Tibial nerve (tissue), 4 donors: ENCODE results near the gene CCDC102B. TPM values are rescaled to one million over a fixed set of nuclear protein-coding genes. Genes with fewer than 3 reads are reported as not detected.

Experiments
- DNase-seq, 2 donors: peaks; one replicate each; pipeline ENCODE4 v3.0.0-alpha.2; 2019; ENCODE audit warnings: low spot score in 2 of 2
- H3K27ac ChIP-seq, 4 donors: fragments of 200-600 bp; sonication (generic) in 3 of 4; one replicate each; pipeline ENCODE4 v1.5.1; 2017 to 2019; ENCODE audit warnings: mild to moderate bottlenecking in 1 of 4
- H3K27me3 ChIP-seq, 2 donors: fragments of 200-600 bp; sonication (generic) in 1 of 2; one replicate each; pipeline versions ENCODE4 v1.5.1 to v1.6.0; 2017 to 2019
- H3K36me3 ChIP-seq, 3 donors: fragments of 200-600 bp; sonication (generic); one replicate each; pipeline ENCODE4 v1.5.1; 2018 to 2019
- H3K4me1 ChIP-seq, 4 donors: fragments of 200-600 bp; sonication (generic) in 3 of 4; one replicate each; pipeline ENCODE4 v1.5.1; 2017 to 2019
- H3K4me3 ChIP-seq, 4 donors: fragments of 200-600 bp; sonication (generic) in 3 of 4; one replicate each; pipeline ENCODE4 v1.5.1; 2017 to 2019; ENCODE audit warnings: mild to moderate bottlenecking in 1 of 4, moderate library complexity in 1 of 4
- H3K9me3 ChIP-seq, 4 donors: fragments of 200-600 bp; sonication (generic) in 3 of 4; one replicate each; pipeline ENCODE4 v1.5.1; 2017 to 2019
- EP300 ChIP-seq, 2 donors: sonication (generic); formaldehyde crosslinking; IDR thresholded peaks; one replicate each; pipeline ENCODE4 v1.6.1; 2017; ENCODE audit warnings: antibody characterized with exemption in 2 of 2, mild to moderate bottlenecking in 1 of 2
- POLR2A ChIP-seq, 2 donors: fragments of 450-650 bp; IDR thresholded peaks; one replicate each; pipeline ENCODE4 v1.6.1; 2017; ENCODE audit warnings: antibody characterized with exemption in 2 of 2, mild to moderate bottlenecking in 2 of 2, moderate library complexity in 2 of 2
- WGBS, 2 donors: methylation state at CpG; one replicate each; pipeline ENCODE4 v1.1.5; 2018; 5-methylcytosine and 5-hydroxymethylcytosine counted together
- total RNA-seq, 4 donors: library from RNA; depleted of rRNA; stranded (reverse); fragments of >200 nt; gene quantifications; one replicate each; pipeline ENCODE4 v1.1.0, GENCODE V29; 2016
- TF ChIP-seq, protein P1 (sequence below), 5 experiments: fragments of 200-600 bp in 3 of 5; fragments of 450-650 bp in 2 of 5; sonication (generic) in 3 of 5; IDR thresholded peaks; one replicate each; pipeline ENCODE4 v1.5.1; 2016 to 2019; ENCODE audit warnings: antibody characterized with exemption in 5 of 5, mild to moderate bottlenecking in 3 of 5, moderate library complexity in 2 of 5

The CCDC102B gene
- total RNA-seq, 4 donors from 2014 or later: 5.7 to 27.5 (median 15.3) TPM

DNA sequence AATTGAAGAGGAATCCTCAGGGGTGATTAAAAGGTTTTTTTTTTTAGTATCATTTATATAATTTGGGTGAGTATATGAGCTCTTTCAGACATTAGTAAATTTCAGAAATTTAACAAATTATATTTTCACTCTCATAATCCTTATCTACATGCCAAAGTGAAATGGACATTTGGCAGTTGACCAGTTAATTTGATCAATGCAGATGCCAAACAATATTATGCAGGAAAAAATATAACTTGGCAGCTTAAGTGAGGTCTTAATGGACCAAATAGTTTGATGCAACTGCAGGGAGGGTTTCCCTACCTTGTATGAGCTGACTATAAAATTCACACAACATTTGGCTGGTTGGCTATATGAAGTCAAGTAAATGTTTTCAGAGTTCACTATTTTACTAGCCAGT lies 185.2 kb downstream of the CCDC102B start:
- TF ChIP-seq, protein P1, sequence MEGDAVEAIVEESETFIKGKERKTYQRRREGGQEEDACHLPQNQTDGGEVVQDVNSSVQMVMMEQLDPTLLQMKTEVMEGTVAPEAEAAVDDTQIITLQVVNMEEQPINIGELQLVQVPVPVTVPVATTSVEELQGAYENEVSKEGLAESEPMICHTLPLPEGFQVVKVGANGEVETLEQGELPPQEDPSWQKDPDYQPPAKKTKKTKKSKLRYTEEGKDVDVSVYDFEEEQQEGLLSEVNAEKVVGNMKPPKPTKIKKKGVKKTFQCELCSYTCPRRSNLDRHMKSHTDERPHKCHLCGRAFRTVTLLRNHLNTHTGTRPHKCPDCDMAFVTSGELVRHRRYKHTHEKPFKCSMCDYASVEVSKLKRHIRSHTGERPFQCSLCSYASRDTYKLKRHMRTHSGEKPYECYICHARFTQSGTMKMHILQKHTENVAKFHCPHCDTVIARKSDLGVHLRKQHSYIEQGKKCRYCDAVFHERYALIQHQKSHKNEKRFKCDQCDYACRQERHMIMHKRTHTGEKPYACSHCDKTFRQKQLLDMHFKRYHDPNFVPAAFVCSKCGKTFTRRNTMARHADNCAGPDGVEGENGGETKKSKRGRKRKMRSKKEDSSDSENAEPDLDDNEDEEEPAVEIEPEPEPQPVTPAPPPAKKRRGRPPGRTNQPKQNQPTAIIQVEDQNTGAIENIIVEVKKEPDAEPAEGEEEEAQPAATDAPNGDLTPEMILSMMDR (IDR thresholded peaks at IDR 0.05): no peak
- H3K4me1 ChIP-seq: no peaks in the 10 kb centered on the region
- H3K27ac ChIP-seq: no peak overlapping the region
- H3K36me3 ChIP-seq: no peaks in the 10 kb centered on the region
- H3K9me3 ChIP-seq: peaks cover 0 to 22% (median 2%) of the 10 kb centered on the region in 4 donors
- no peak for DNase-seq
- no peaks in the 10 kb centered on the region for H3K27me3 ChIP-seq
- no peak overlapping the region for H3K4me3 ChIP-seq

GRCh38 chr18:68984342-68984741 lies 186.5 kb downstream of the CCDC102B start:
- no peak for DNase-seq
- Histone ChIP-seq H3K27me3 (no peaks in the 10 kb centered on the region), H3K4me3 (no peak overlapping the region), H3K9me3 (peaks cover 0 to 23% (median 2%) of the 10 kb centered on the region in 4 donors), H3K27ac (no peak overlapping the region), H3K4me1 (no peaks in the 10 kb centered on the region), H3K36me3 (no peaks in the 10 kb centered on the region)
- WGBS, 2 donors: 84 to 85% methylated on average over 2 of the region's 2 CpGs
- TF ChIP-seq POLR2A (IDR thresholded peaks at IDR 0.05) (no peak), EP300 (IDR thresholded peaks at IDR 0.05) (no peak)
- TF ChIP-seq, protein P1 (IDR thresholded peaks at IDR 0.05): no peak

DNA sequence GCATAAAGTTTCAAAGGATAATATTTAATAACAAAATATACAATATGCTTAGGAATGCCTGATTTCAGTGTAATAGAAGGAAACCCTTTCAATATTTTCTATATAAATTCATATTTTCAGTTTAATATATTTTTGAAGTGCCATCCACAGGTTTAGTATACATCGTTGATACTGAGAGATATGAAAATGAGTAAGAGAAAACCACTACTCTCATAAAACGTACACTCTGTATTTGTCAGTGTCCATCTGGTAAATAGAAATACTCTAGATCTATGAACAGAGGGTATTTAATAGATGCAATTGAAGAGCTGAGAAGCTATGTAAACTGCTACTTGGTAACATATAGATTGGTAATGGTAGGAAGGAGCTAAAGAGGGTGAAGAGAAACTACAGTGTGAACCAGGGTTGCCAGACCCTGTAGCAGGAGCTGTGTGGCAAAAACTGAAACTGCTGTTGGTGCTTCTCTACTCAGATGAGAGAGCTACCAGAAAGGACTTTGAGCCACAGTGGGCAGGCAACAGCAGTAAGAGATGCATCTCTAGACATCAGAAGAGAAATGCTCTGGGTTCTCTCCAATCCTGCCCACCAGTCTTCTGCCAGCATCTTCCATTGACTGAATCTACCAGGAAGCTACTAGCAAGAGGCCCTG lies 187.4 kb downstream of the CCDC102B start:
- Histone ChIP-seq H3K27me3 (no peaks in the 10 kb centered on the region), H3K4me1 (no peaks in the 10 kb centered on the region), H3K9me3 (peaks cover 0 to 23% (median 2%) of the 10 kb centered on the region in 4 donors), H3K27ac (no peak overlapping the region), H3K36me3 (no peaks in the 10 kb centered on the region), H3K4me3 (no peak overlapping the region)
- TF ChIP-seq POLR2A (IDR thresholded peaks at IDR 0.05) (no peak), EP300 (IDR thresholded peaks at IDR 0.05) (no peak)
- TF ChIP-seq, protein P1 (IDR thresholded peaks at IDR 0.05): no peak
- WGBS, 2 donors: 86 to 87% methylated on average over 2 of the region's 2 CpGs
- DNase-seq: no peak

DNA sequence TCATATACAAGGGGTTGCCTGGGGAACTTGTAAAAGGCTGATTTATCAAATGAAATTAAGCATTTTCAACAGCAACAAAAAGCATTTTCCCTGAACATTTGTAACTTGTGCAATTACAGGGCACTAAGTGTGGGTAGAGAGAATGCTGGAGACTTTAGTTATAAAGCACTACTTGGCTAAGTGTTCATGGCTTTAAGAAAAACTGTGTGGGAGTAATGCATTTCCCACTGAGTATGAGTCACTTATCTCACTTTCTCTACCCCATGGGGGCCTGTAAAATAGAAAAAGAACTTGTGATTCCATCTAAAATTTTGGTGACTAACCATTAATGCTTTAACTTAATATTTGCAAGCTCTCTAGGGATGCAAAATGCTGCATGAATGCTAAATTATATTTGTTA lies 193.4 kb downstream of the CCDC102B start:
- Histone ChIP-seq H3K9me3 (peaks cover 0 to 15% (median 2%) of the 10 kb centered on the region in 4 donors), H3K36me3 (no peaks in the 10 kb centered on the region), H3K27me3 (no peaks in the 10 kb centered on the region), H3K27ac (no peak overlapping the region), H3K4me1 (no peaks in the 10 kb centered on the region), H3K4me3 (no peak overlapping the region)
- TF ChIP-seq EP300 (IDR thresholded peaks at IDR 0.05): no peak
- TF ChIP-seq POLR2A (IDR thresholded peaks at IDR 0.05): no peak
- TF ChIP-seq, protein P1 (IDR thresholded peaks at IDR 0.05): no peak
- no peak for DNase-seq

DNA sequence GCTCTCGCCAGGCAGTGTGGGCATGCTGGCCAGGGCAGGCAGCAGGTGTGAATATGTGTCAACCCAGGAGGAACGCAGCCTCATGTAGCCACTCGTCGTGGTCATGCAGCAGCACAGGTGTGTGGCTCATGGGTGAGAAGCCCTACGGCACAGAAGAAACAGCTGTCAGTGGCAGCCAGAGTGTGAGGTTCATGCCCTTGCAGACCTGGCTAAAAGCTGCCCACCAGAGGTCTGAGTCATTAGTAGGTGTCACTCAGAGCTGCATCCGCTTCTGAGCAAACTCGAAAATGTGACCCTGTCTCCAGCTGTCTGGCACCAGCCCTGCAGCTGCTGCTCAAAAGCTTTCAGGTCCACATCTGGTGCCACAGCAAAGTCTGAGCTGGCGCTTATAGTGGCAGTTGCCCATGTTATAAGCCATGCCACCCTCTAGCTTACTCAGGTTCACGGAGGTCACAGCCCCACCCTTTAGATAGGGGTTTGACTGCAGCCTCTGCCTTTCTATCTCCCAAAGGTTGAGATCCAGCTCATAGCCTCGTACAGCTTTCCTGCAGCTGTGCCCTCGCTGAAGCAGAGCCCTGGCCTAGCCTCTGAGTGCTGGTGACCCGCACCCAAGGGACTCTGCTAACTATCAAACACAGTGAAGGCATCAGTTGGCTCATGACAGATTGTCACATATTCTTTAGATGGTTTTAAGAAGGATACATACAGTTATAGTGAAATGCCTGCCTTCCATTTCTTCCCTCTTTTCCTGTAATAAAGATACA lies 195.0 kb downstream of the CCDC102B start:
- H3K4me3 ChIP-seq: no peak overlapping the region
- 84 to 85% methylated on average over 10 to 12 of the region's 12 CpGs for WGBS, 2 donors
- peaks cover 0 to 2% (median 0%) of the 10 kb centered on the region in 4 donors for H3K9me3 ChIP-seq
- H3K27ac ChIP-seq: no peak overlapping the region
- TF ChIP-seq POLR2A (IDR thresholded peaks at IDR 0.05): no peak
- TF ChIP-seq, protein P1 (IDR thresholded peaks at IDR 0.05): no peak
- no peak for TF ChIP-seq EP300 (IDR thresholded peaks at IDR 0.05)
- no peaks in the 10 kb centered on the region for H3K4me1 ChIP-seq
- H3K36me3 ChIP-seq: no peaks in the 10 kb centered on the region
- no peaks in the 10 kb centered on the region for H3K27me3 ChIP-seq
- DNase-seq: no peak
